Liver (tissue), 9 donors: ENCODE results near the gene TMEM127. TPM values are rescaled to one million over a fixed set of nuclear protein-coding genes. Genes with fewer than 3 reads are reported as not detected.

Experiments used
- DNase-seq: peaks from one replicate; pipeline ENCODE4 v3.0.0-alpha.2; 2017; ENCODE audit warnings: low spot score
- H3K27ac ChIP-seq, 2 donors: one replicate each; pipeline ENCODE4 v1.7.0; 2013; ENCODE audit warnings: inconsistent platforms in 2 of 2, low read length in 2 of 2, control low read depth in 1 of 2, low read depth in 1 of 2, mild to moderate bottlenecking in 1 of 2
- H3K27me3 ChIP-seq, 4 donors: one replicate each; pipeline versions ENCODE4 v1.6.1 to v1.7.0; 2013; ENCODE audit warnings: low read length in 3 of 4, inconsistent platforms in 1 of 4, mild to moderate bottlenecking in 1 of 4, moderate library complexity in 1 of 4; ENCODE audit not compliant: control insufficient read depth in 4 of 4, insufficient read depth in 4 of 4
- H3K36me3 ChIP-seq, 4 donors: one replicate each; pipeline versions ENCODE4 v1.6.1 to v1.7.0; 2013; ENCODE audit warnings: low read length in 3 of 4, mild to moderate bottlenecking in 3 of 4, low read depth in 1 of 4, moderate library complexity in 1 of 4; ENCODE audit not compliant: control insufficient read depth in 4 of 4, insufficient read depth in 3 of 4
- H3K4me1 ChIP-seq, 4 donors: one replicate each; pipeline versions ENCODE4 v1.6.1 to v1.7.0; 2013; ENCODE audit warnings: low read length in 3 of 4, mild to moderate bottlenecking in 3 of 4, moderate library complexity in 1 of 4; ENCODE audit not compliant: control insufficient read depth in 4 of 4, insufficient read depth in 4 of 4
- H3K4me3 ChIP-seq, 3 donors: one replicate each; pipeline versions ENCODE4 v1.6.1 to v1.7.0; 2013; ENCODE audit warnings: low read length in 3 of 3, control low read depth in 1 of 3, low read depth in 1 of 3, mild to moderate bottlenecking in 1 of 3
- H3K9ac ChIP-seq, 2 donors: one replicate each; pipeline ENCODE4 v1.7.0; 2013; ENCODE audit warnings: low read length in 2 of 2, mild to moderate bottlenecking in 2 of 2, moderate library complexity in 2 of 2, control low read depth in 1 of 2, low read depth in 1 of 2
- H3K9me3 ChIP-seq, 4 donors: one replicate each; pipeline versions ENCODE4 v1.6.1 to v1.7.0; 2013; ENCODE audit warnings: low read length in 3 of 4; ENCODE audit not compliant: control insufficient read depth in 4 of 4
- ATF3 ChIP-seq: IDR thresholded peaks from 2 replicates; pipeline ENCODE4 v1.6.1; 2016; ENCODE audit warnings: antibody characterized with exemption
- CTCF ChIP-seq: fragments of 150-350 bp; IDR thresholded peaks from 2 replicates; pipeline ENCODE4 v1.5.1; 2017; ENCODE audit warnings: improper control_type of control experiment, low read depth, low read length; ENCODE audit not compliant: missing input control
- EGR1 ChIP-seq, 2 donors: IDR thresholded peaks; 2 replicates each; pipeline ENCODE4 v1.6.1; 2016 to 2018; ENCODE audit warnings: antibody characterized with exemption in 2 of 2, low read depth in 2 of 2
- FOXA1 ChIP-seq: IDR thresholded peaks from 2 replicates; pipeline ENCODE4 v1.6.1; 2016; ENCODE audit warnings: antibody characterized with exemption
- FOXA2 ChIP-seq: IDR thresholded peaks from 2 replicates; pipeline ENCODE4 v1.6.1; 2016; ENCODE audit warnings: antibody characterized with exemption
- GABPA ChIP-seq, 2 donors: IDR thresholded peaks in 1 of 2; conservative IDR thresholded peaks in 1 of 2; 2 replicates each; pipeline ENCODE4 v1.6.1; 2016; ENCODE audit warnings: antibody characterized with exemption in 2 of 2, mild to moderate bottlenecking in 1 of 2, moderate library complexity in 1 of 2
- HNF4A ChIP-seq, 2 donors: conservative IDR thresholded peaks; 2 replicates each; pipeline ENCODE4 v1.6.1; 2016; ENCODE audit warnings: antibody characterized with exemption in 2 of 2, mild to moderate bottlenecking in 2 of 2
- HNF4G ChIP-seq: IDR thresholded peaks from 2 replicates; pipeline ENCODE4 v1.6.1; 2016; ENCODE audit warnings: antibody characterized with exemption
- MAX ChIP-seq: IDR thresholded peaks from 2 replicates; pipeline ENCODE4 v1.6.1; 2016; ENCODE audit warnings: antibody characterized with exemption
- NR2F2 ChIP-seq: IDR thresholded peaks from 2 replicates; pipeline ENCODE4 v1.6.1; 2016; ENCODE audit warnings: antibody characterized with exemption
- RAD21 ChIP-seq, 2 donors: IDR thresholded peaks; 2 replicates each; pipeline ENCODE4 v1.6.1; 2016; ENCODE audit warnings: antibody characterized with exemption in 2 of 2, mild to moderate bottlenecking in 2 of 2
- REST ChIP-seq: IDR thresholded peaks from 2 replicates; pipeline ENCODE4 v1.6.1; 2016; ENCODE audit warnings: antibody characterized with exemption, mild to moderate bottlenecking
- RXRA ChIP-seq, 2 donors: IDR thresholded peaks; 2 replicates each; pipeline ENCODE4 v1.6.1; 2017 to 2018; ENCODE audit warnings: antibody characterized with exemption in 2 of 2, mild to moderate bottlenecking in 1 of 2
- SP1 ChIP-seq: IDR thresholded peaks from 2 replicates; pipeline ENCODE4 v1.6.1; 2018; ENCODE audit warnings: antibody characterized with exemption, mild to moderate bottlenecking
- TAF1 ChIP-seq: conservative IDR thresholded peaks from 2 replicates; pipeline ENCODE4 v1.6.1; 2016; ENCODE audit warnings: antibody characterized with exemption, mild to moderate bottlenecking
- ZBTB33 ChIP-seq: IDR thresholded peaks from 2 replicates; pipeline ENCODE4 v1.6.1; 2016; ENCODE audit warnings: antibody characterized with exemption
- WGBS: extraction: QIAGEN DNeasy Blood & Tissue Kit; methylation state at CpG from one replicate; pipeline ENCODE4 v1.1.7; 2013; 5-methylcytosine and 5-hydroxymethylcytosine counted together
- polyA plus RNA-seq, 2 donors: library from polyadenylated mRNA; stranded (reverse) in 1 of 2; unstranded in 1 of 2; fragments of 200-250 nt in 1 of 2; fragments of >200 nt in 1 of 2; fragmentation: Nextera tagmentation in 1 of 2; extraction: Ambion mirVana in 1 of 2; gene quantifications; one replicate each; pipeline versions ENCODE4 v1.2.1 to v1.2.3, GENCODE V29; 2013 to 2015
- total RNA-seq, 2 donors: library from RNA; depleted of rRNA; stranded (reverse); fragments of >200 nt; gene quantifications; one replicate each; pipeline ENCODE4 v1.2.3, GENCODE V29; 2014
- donor health status: healthy.
- donor health status: healthy.
- donor health status: healthy.
- donor health status: healthy.
- donor health status: healthy.

Gene TMEM127
- total and polyA plus RNA-seq, 4 donors = 11.2 to 27.5 (median 18.4) TPM

GRCh38 chr2:96208143-96209010 lies 57.4 kb downstream of the TMEM127 start, which contains the start of gene STARD7:
Gene STARD7, minus strand, starts transcription at chr2:96208827. Its CDS starts 393 bp downstream, at chr2:96208434.
- H3K4me3 ChIP-seq = peak within 1 kb of the TSS; percentile 86 to 95 (median 92)
- H3K27ac ChIP-seq = peak within 1 kb of the TSS; percentile 92 to 98
- under 1% methylated on average over 100 of the region's 100 CpGs for WGBS
- DNase-seq = peak; percentile 99
- H3K9me3 ChIP-seq = no peaks in the 10 kb centered on the region
- peak within 1 kb of the TSS; percentile 57 to 98 for H3K9ac ChIP-seq
- H3K4me1 ChIP-seq = peaks cover 18 to 43% (median 37%) of the 10 kb centered on the region in 4 donors
- H3K27me3 ChIP-seq = no peaks in the 10 kb centered on the region
- no peaks in the 10 kb centered on the region for H3K36me3 ChIP-seq
- TF ChIP-seq EGR1 (IDR thresholded peaks at IDR 0.05; ENCODE audit: low read depth in 2 of 2) (peak; percentile 91 to 96), CTCF (no peak), NR2F2 (no peak), MAX (peak; percentile 41), SP1 (peak; percentile 91), RXRA (IDR thresholded peaks at IDR 0.05) (peak; percentile 31 to 32), FOXA2 (no peak), TAF1 (peak; percentile 45), FOXA1 (no peak), REST (peak; percentile 60), ZBTB33 (no peak), HNF4G (no peak)

- Histone ChIP-seq H3K4me3 (peak overlapping the region; percentile 86 to 95 (median 92)), H3K9me3 (no peaks in the 10 kb centered on the region), H3K4me1 (peaks cover 18 to 49% (median 42%) of the 10 kb centered on the region in 4 donors), H3K9ac (peak overlapping the region; percentile 57 to 98), H3K36me3 (no peaks in the 10 kb centered on the region), H3K27me3 (no peaks in the 10 kb centered on the region), H3K27ac (peak overlapping the region; percentile 92 to 98)
- under 1% methylated on average over 12 of the region's 12 CpGs for WGBS
- no peak for DNase-seq
- TF ChIP-seq HNF4A (conservative IDR thresholded peaks at IDR 0.05) (no peak), ZBTB33 (no peak), HNF4G (no peak), GABPA (IDR thresholded peaks at IDR 0.05 in 1 of 2, conservative IDR thresholded peaks at IDR 0.05 in 1 of 2) (no peak), TAF1 (no peak), REST (no peak), FOXA1 (no peak), ATF3 (no peak), RAD21 (IDR thresholded peaks at IDR 0.05) (no peak), MAX (no peak)
These were observed 58.0 kb downstream of the TMEM127 start for GRCh38 chr2:96207774-96208142.
